Breast epithelium (tissue), 3 donors: ENCODE results near the gene NFKBIA.

Source experiments
- CTCF ChIP-seq, 3 donors: fragments of 450-650 bp; IDR thresholded peaks; one replicate each; pipeline ENCODE4 v1.5.1; 2016 to 2017; ENCODE audit warnings: antibody characterized with exemption in 3 of 3, mild to moderate bottlenecking in 3 of 3, moderate library complexity in 3 of 3
- POLR2A ChIP-seq: fragments of 450-650 bp; IDR thresholded peaks from one replicate; pipeline ENCODE4 v1.6.1; 2016; ENCODE audit warnings: antibody characterized with exemption, mild to moderate bottlenecking, moderate library complexity

DNA sequence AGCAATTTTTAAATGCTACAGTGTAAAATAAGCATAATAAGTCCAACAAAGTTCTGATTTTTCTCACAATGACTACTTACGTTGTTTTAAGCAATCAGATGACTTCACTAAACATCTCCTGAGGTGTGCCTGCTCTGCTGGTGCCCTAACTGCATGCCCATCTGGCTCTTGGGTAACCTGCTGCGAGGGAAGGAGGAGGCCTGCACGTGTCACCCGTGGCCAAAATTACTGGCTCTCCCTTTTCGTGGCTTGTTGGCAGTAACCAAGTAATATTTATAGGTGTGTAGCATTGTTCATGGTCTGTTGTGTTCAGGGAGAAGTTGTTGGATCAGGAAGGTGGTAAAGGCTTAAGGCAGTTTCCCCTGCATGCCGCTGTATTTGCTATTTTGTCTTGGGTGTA, 6.3 kb upstream of the NFKBIA start:
- TF ChIP-seq POLR2A, result no peak
- TF ChIP-seq CTCF (IDR thresholded peaks at IDR 0.05), result no peak
